Amniotic stem cell (primary cell): ENCODE data around the gene HS3ST3B1.

Experiments
- DNase-seq: peaks from one replicate; lab custom pipeline; 2025; lab: John Stamatoyannopoulos, UW

The HS3ST3B1 gene

GRCh38 chr17:14355556-14355955 lies 54.7 kb downstream of the HS3ST3B1 start:
- DNase-seq = peak; percentile 7

DNA sequence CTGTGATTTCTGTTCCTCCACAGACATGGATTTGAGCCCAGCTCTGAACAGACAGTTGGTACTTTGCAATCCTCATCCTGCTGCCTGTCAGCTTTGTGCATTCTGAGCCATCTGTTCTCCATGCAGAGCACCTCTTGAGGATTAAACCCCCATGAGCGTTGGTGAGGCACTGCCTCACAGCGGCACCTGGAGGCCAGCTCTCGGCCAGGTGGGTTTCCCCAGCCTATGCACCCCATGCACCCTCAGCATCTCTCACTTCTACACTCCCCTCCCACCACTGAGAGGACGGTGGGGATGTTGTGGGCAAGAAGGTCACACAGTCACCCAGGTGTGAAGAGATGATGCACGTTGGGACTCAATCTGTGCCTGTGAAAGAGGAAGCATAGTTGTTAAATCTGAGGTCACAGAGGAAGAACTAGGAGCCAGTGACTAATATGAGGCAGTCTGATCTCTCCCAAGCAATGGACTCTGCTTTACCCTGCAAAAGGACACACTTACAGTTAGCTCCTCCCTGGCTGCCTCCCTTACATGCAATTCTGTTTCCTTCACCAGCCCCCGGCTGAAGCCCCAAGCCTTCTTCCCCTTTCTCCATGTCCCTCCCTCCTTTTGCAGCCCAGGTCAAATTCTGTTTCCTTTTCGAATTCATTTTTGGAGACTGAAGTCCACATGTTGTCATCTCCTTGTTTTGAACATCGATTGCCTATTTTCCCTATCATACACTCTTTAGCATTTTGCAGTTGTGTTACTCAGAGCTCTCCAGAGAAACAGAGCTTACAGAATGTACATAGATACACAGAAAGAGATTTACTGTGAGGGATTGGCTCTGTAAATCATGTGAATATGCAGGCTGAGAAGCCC lies 58.5 kb downstream of the HS3ST3B1 start:
- DNase-seq = no peak

- no peak for DNase-seq
Measured at GRCh38 chr17:14360856-14361255, 60.0 kb downstream of the HS3ST3B1 start.

GRCh38 chr17:14361470-14361869 lies 60.6 kb downstream of the HS3ST3B1 start:
- DNase-seq = no peak

DNA sequence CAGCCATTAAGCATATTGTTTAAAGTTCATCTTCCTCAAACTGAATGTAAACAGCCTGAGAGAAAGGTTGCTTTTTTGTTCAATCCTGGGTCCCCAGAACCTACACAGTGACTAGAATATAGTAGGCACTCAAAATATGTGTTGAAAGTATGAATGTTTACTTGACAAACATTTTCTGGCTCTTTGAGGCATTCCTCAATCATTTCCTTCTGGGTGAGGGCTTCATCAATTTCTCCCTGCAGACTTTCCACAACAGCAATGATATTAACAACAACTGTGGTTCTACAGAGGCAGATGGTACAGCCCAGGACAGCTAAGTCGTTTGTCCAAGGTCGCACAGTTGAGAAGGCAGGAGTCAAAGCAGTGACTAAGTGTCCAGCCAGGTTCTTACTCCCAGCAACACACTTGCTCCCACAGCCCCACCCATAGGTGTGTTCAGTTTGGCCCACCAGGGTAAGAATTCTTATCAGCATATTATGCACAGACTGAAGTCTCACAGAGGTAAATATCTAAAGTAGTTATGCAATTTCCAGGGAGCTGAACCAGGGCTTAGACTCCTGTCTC lies 61.1 kb downstream of the HS3ST3B1 start:
- no peak for DNase-seq

- no peak for DNase-seq
Measured at GRCh38 chr17:14366199-14366598, 65.3 kb downstream of the HS3ST3B1 start.

DNA sequence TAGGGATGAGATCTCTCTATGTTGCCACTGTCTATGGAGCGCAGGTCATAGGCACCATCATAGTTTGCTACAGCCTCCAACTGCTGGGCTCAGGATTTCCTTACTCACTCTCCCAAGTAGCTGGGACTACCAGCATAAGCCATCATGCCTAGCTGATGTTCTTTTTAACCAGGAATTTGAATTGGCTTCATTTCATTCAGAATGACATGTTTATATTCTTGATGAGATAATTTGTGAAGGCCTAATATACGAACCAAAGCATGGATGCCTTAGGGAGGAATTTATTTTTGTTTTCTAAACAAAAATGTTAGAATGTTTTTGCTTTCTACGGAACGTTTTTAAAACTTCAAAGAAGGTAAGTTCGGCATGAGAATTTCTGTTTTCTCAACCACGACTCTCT lies 71.6 kb downstream of the HS3ST3B1 start:
- no peak for DNase-seq

DNA sequence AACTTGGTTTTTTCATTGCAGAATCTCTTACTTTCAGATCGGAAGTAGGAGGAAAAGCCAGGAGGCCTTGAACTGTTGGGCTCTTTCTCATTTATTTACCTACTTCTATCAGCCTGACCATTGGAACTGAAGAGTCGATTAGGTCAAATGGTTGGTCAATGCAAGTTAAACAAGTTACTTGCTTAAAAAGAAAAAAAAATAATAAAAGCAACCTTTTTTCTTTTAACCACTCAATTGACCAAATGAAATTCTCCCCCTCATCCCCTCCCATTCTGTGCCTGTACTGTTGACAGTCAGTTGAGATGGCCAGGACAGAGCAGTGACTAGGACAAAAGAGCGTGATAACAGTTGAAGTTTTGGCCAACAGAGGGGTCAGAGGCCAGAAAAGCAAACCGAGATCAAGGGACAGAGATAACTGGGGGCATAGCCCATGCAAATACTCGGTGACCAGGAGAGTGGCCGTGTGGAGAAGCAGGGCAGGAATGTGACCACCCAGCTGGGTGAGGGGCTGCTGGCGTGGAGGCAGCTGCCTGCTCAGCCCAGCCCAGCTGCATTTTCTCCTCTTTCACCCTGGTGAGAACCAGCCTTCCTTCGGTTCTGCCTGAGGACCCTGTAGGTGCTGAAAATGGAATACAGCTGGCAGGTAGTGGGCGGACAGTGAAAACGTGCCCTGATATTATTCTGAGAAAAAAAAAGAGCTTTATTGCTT lies 72.2 kb downstream of the HS3ST3B1 start:
- DNase-seq = no peak

DNA sequence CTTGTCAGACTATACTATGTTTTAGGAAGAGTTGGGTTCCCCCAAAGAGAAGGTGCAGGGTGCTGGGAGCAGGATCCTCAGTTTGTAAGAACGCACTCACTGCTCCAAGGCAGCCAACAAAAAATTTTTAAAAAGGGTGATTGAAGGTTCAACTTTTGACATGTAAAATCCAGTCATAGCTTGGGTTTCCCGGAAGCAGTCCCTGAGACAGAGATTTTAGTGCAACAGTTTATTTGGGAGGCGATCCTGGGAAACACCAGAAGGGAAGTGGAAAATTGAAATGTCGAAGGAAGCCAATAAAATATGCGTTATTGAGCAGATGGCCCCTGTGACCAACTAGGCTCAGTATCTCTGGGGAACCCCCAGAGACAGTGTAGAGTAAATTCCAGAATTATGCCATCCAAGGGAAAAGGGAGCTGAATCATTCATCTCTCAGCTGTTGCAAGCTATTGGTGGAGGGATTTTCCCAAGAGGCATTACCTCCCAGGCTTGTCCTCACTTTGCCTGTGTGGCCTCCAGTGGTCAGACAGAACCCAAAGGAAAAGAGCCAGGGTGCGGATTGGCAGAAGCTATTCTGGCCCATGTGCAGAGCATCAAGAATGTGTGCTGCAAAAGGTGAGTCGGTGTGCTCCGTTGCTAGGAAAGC lies 72.9 kb downstream of the HS3ST3B1 start:
- DNase-seq = no peak

GRCh38 chr17:14374268-14374667 lies 73.4 kb downstream of the HS3ST3B1 start:
- DNase-seq = no peak

- DNase-seq = no peak
Measured at GRCh38 chr17:14376666-14377065, 75.8 kb downstream of the HS3ST3B1 start.

DNA sequence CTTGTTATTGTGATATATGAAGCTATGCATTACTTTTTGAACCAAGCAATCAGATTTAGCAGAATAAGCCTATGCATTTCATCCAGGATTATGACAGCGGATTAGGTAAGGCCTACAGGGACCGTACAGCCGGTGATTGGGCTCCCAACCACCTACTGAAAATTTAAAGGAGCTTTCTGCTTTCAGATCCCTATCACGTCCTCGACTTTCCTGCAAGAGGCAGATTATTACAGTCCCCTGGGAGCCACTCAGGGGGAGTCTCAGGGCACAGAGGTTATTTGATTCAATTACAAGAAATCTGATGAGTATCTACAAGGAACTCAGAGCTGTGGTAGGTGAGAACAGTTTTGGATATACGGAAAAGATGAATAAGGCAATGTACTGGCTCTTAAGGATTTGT lies 80.7 kb downstream of the HS3ST3B1 start:
- DNase-seq = no peak

DNA sequence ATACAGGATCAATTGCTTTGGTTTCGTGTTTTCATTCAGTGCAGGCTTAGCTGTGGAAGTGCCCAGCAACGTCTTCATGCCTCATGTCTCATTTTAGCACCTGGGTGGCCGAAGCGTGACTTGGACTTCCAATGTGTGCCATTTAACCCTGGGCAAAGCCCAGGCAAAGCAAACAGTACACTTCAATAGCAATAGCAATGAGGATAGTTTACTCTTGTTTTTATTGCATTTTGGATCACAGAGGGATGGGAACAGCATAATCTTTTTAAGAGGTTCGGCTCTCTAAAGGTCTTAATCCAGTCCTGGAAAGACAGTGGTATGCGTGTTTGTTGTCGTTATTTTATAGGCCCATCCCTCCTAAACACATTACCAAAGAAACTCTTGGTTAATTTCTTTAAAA lies 86.2 kb downstream of the HS3ST3B1 start:
- no peak for DNase-seq

DNA sequence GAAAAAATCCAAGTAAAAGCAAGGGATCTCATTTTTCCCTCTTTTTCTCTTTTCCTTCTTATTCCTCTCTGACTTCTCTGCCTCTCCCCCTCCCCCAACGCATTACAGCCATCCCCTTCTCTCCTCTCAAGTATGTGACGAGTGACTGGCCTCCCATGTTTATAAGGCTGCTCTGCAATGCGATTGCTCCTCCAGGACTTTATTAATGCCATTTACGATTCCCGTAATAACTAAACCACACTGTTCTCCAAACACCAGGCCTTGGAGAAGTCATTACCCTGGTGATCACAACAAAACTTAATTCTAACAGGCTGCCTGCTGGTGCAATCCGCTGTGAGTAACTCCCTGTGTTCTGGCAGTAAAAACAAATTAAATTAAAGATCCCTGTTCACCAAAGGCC lies 88.8 kb downstream of the HS3ST3B1 start:
- no peak for DNase-seq

DNA sequence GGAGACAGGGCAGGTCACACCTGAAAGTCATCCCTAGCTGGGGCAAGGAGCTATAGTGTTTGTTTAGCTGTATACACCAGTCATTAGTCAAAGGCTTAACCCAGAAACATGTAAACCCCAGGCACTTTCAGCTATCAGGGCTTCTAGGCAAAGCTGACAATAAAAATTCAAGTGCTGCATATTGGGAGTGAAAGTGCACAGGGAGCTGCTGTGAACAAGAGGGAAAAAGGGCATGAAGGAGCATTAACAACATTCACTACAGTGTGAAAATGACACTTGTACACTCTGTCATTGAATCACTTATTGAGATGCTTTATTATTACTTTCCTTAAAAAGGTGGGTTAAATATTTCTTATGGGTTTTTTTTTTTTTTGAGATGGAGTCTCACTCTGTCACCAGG lies 92.8 kb downstream of the HS3ST3B1 start:
- DNase-seq = no peak

DNA sequence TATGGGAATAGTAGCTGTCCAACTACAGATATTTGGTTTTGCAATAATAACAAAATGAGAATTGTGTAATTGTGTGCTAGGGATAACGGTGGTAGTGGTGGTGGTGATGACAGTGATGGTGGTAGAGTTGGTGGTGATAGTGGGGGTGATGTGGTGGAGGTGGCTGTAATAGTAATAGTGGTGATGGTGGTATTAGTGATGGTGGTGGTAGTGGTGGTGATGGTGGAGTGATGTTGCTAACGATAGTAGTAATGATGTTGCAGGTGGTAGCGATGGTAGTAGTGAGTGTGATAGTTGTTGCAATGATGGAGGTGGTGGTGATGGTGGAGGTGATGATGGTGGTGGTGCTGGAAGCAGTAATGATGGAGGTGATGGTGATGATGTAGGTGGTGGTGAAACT lies 94.4 kb downstream of the HS3ST3B1 start:
- no peak for DNase-seq

- no peak for DNase-seq
Measured at GRCh38 chr17:14396547-14396946, 95.7 kb downstream of the HS3ST3B1 start.

DNA sequence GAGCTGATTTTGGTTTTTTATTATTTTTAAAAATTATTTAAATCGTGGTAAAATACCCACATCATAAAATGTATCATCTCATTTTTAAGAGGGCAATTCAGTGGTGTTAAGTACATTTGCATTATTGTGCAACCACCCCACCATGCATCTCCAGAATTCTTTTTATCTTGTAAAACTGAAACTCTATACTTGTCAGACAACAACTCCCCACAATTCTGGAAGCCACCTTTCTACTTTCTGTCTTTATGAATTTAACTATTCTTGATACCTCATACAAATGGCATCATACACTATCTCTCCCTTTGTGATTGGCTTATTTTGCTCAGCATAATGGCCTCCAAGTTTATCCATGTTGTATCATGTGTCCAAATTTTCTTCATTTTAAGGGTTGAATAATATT lies 97.9 kb downstream of the HS3ST3B1 start:
- no peak for DNase-seq
